ENCODE data around the gene ABCB9. TPM values are rescaled to one million over a fixed set of nuclear protein-coding genes. Genes with fewer than 3 reads are reported as not detected.

ABCB9 gene
- total RNA-seq, 1 experiment from 2014 or later = 4.6 TPM

GRCh38 chr12:122974892-122975789, 8.9 kb upstream of the ABCB9 start, which contains the start of gene OGFOD2:
OGFOD2 (plus strand) TSS chr12:122975244; CDS start chr12:122975252, 8 bp downstream.
- Mint-ChIP-seq H3K9me3 (no peaks in the 10 kb centered on the region), H3K27ac (peak within 1 kb of the TSS; percentile 98 to 99 (median 99)), H3K27me3 (ENCODE audit: low read depth) (no peaks in the 10 kb centered on the region)

More at GRCh38 chr12:122974892-122975789, 8.9 kb upstream of the ABCB9 start, which contains the start of gene OGFOD2:
- no peak for TF ChIP-seq CTCF (conservative IDR thresholded peaks at IDR 0.05)
- no peak within 1 kb of the TSS for H3T11ph ChIP-seq (ENCODE audit: low read length)
- no peaks in the 10 kb centered on the region for H3K79me1 ChIP-seq (ENCODE audit: insufficient read depth, low read depth, low read length, poor library complexity, severe bottlenecking)
- peaks cover 18 to 20% of the 10 kb centered on the region in 2 experiments for H3K4me1 Mint-ChIP-seq
- no peak within 1 kb of the TSS for H2BK20ac ChIP-seq (ENCODE audit: low read depth, low read length, poor library complexity, severe bottlenecking)
- H3K4me3 Mint-ChIP-seq = peak within 1 kb of the TSS; percentile 97 to 98
- H3K4me2 ChIP-seq (ENCODE audit: insufficient read depth, insufficient read length, low read length) = peak within 1 kb of the TSS; percentile 99
- peak within 1 kb of the TSS; percentile 78 for H2BK120ac ChIP-seq (ENCODE audit: low read depth, low read length, poor library complexity, severe bottlenecking)
- WGBS (ENCODE audit: extremely low coverage, insufficient read length, low lambda C conversion rate) = no CpG with 5 or more reads among the region's 66 CpGs
- no peak within 1 kb of the TSS for H3K4ac ChIP-seq (ENCODE audit: low read depth, low read length)
- no peak within 1 kb of the TSS for H4K91ac ChIP-seq (ENCODE audit: insufficient read length, low read depth, low read length)
- no peaks in the 10 kb centered on the region for H3K79me2 ChIP-seq (ENCODE audit: insufficient read depth, low read length)
- H3K27me3 ChIP-seq (ENCODE audit: insufficient read depth, low read length) = no peaks in the 10 kb centered on the region
- DNase-seq = peak; percentile 92
- peak within 1 kb of the TSS; percentile 80 for H3K9ac ChIP-seq (ENCODE audit: extremely low read depth, insufficient read length, low read length)
- no peak within 1 kb of the TSS for H2BK5ac ChIP-seq (ENCODE audit: insufficient read length, low read length)
- H2AFZ ChIP-seq (ENCODE audit: low read length) = no peak within 1 kb of the TSS
- peak within 1 kb of the TSS; percentile 93; the same call in 1 of the 2 replicates for H3K14ac ChIP-seq (ENCODE audit: insufficient read depth, low read length)
- H4K8ac ChIP-seq (replicated peaks; ENCODE audit: insufficient read length, low read depth, low read length) = no peak within 1 kb of the TSS
- H3K18ac ChIP-seq (ENCODE audit: insufficient read length, low read depth, low read length) = peak within 1 kb of the TSS; percentile 88
- no peak within 1 kb of the TSS for H2AK5ac ChIP-seq (ENCODE audit: insufficient read length, low read length)
- H3K23ac ChIP-seq (ENCODE audit: insufficient read length, low read depth, low read length) = no peak within 1 kb of the TSS
- no peak within 1 kb of the TSS for H3K56ac ChIP-seq (ENCODE audit: insufficient read length, low read depth, low read length)
- H2BK15ac ChIP-seq (ENCODE audit: low read depth, low read length) = no peak within 1 kb of the TSS
- peaks cover 3% of the 10 kb centered on the region; the same call in 1 of the 2 replicates for H3K4me1 ChIP-seq (ENCODE audit: insufficient read depth, low read length)
- peaks cover 0 to 4% (median 0%) of the 10 kb centered on the region in 3 experiments; a peak in 3 of 7 replicates for H3K36me3 Mint-ChIP-seq (ENCODE audit: insufficient read depth in 1 of 3, low read depth in 3 of 3)
- H4K20me1 ChIP-seq (ENCODE audit: control insufficient read depth, insufficient read depth, insufficient read length) = no peaks in the 10 kb centered on the region
- no peak within 1 kb of the TSS for H4K5ac ChIP-seq (ENCODE audit: insufficient read length, low read depth, low read length)
- no peak within 1 kb of the TSS for H2BK12ac ChIP-seq (ENCODE audit: insufficient read length, low read depth, low read length)
- no peak within 1 kb of the TSS for H3K27ac ChIP-seq (ENCODE audit: insufficient read length, low read depth, low read length)
- H3K23me2 ChIP-seq (ENCODE audit: insufficient read length, low read depth, low read length, poor library complexity, severe bottlenecking) = peaks cover 14% of the 10 kb centered on the region
- no peaks in the 10 kb centered on the region for H3K9me3 ChIP-seq (ENCODE audit: control insufficient read depth, low read depth, low read length)
